Ascending aorta (tissue), 2 donors: ENCODE data around the gene STK11IP. TPM values are rescaled to one million over a fixed set of nuclear protein-coding genes. Genes with fewer than 3 reads are reported as not detected.

Experiments
- DNase-seq, 2 donors: peaks; one replicate each; pipeline ENCODE4 v3.0.0-alpha.2; 2019; ENCODE audit warnings: low spot score in 2 of 2
- H3K27ac ChIP-seq, 2 donors: fragments of 200-600 bp; sonication (generic); one replicate each; pipeline ENCODE4 v1.5.1; 2016 to 2017; ENCODE audit warnings: mild to moderate bottlenecking in 1 of 2
- H3K27me3 ChIP-seq: fragments of 200-600 bp; sonication (generic); one replicate; pipeline ENCODE4 v1.5.1; 2017
- H3K36me3 ChIP-seq, 2 donors: fragments of 200-600 bp; sonication (generic); one replicate each; pipeline ENCODE4 v1.5.1; 2016
- H3K4me1 ChIP-seq, 2 donors: fragments of 200-600 bp; sonication (generic); one replicate each; pipeline ENCODE4 v1.5.1; 2016 to 2017; ENCODE audit warnings: mild to moderate bottlenecking in 1 of 2
- H3K4me3 ChIP-seq, 2 donors: fragments of 200-600 bp; sonication (generic); one replicate each; pipeline ENCODE4 v1.5.1; 2016 to 2017; ENCODE audit warnings: mild to moderate bottlenecking in 1 of 2
- H3K9me3 ChIP-seq, 2 donors: fragments of 200-600 bp; sonication (generic); one replicate each; pipeline ENCODE4 v1.5.1; 2016
- intact Hi-C: fragments of 100-400 bp; cut with DNase I; formaldehyde crosslinking; loops from one replicate; pipeline ENCODE4 v1.15.1; 2023
- total RNA-seq: library from RNA; depleted of rRNA; stranded (reverse); fragments of >200 nt; gene quantifications from one replicate; pipeline ENCODE4 v1.1.0, GENCODE V29; 2016
- TF ChIP-seq, protein P1 (sequence below), 3 experiments: fragments of 200-600 bp in 2 of 3; fragments of 450-650 bp in 1 of 3; sonication (generic) in 2 of 3; IDR thresholded peaks; one replicate each; pipeline ENCODE4 v1.5.1; 2016 to 2019; ENCODE audit warnings: antibody characterized with exemption in 3 of 3, mild to moderate bottlenecking in 1 of 3, moderate library complexity in 1 of 3

Gene STK11IP
- total RNA-seq, 1 donor from 2014 or later = 138 TPM

DNA sequence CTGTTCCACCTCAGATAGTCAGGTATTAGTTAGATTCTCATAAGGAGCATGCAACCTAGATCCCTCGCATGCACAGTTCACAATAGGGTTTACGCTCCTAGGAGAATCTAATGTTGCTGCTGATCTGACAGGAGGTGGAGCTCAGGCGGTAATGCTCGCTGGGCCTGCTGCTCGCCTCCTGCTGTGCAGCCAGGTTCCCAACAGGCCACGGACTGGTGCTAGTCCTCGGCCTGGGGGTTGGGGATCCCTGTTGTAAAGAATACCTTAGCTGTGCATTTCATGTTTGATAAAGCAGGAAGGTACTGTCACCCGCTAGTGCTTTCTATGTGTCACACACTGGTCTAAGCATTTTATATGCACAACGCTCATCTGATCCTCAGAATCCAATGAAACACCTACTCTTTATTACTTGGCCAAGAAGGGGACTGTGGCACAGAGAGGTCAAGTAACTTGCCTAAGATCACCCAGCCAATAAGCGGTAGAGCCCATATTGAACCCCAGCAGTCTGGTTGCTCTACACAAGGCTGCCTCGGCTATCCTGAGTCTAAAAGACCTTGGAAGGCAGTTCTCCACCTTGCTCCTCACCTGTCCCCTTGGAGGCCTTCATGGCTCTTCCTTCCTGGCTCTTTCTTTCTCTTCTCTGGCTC lies 65.6 kb downstream of the STK11IP start:
- peaks cover 0 to 4% of the 10 kb centered on the region in 2 donors for H3K4me1 ChIP-seq
- no peaks in the 10 kb centered on the region for H3K36me3 ChIP-seq
- H3K27ac ChIP-seq = no peak overlapping the region
- no peak for DNase-seq
- intact Hi-C loops = no loop called here
- no peak overlapping the region for H3K4me3 ChIP-seq
- TF ChIP-seq, protein P1, sequence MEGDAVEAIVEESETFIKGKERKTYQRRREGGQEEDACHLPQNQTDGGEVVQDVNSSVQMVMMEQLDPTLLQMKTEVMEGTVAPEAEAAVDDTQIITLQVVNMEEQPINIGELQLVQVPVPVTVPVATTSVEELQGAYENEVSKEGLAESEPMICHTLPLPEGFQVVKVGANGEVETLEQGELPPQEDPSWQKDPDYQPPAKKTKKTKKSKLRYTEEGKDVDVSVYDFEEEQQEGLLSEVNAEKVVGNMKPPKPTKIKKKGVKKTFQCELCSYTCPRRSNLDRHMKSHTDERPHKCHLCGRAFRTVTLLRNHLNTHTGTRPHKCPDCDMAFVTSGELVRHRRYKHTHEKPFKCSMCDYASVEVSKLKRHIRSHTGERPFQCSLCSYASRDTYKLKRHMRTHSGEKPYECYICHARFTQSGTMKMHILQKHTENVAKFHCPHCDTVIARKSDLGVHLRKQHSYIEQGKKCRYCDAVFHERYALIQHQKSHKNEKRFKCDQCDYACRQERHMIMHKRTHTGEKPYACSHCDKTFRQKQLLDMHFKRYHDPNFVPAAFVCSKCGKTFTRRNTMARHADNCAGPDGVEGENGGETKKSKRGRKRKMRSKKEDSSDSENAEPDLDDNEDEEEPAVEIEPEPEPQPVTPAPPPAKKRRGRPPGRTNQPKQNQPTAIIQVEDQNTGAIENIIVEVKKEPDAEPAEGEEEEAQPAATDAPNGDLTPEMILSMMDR (IDR thresholded peaks at IDR 0.05) = no peak
- no peaks in the 10 kb centered on the region for H3K9me3 ChIP-seq
- H3K27me3 ChIP-seq = no peaks in the 10 kb centered on the region

DNA sequence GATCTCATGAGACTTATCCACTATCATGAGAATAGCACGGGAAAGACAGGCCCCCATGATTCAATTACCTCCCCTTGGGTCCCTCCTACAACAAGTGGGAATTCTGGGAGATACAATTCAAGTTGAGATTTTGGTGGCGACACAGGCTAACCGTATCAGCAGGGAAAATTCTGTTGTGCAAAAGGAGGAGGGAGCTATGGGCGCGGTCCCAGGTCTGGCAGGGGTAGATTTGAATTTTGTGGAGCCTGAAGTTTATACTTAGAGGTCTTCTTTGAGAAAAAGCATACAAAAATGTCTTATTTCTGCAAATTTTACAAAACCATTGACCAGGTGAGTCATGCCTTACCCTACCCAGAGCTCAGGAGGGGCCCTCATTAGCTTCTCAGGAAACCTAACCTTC lies 66.4 kb downstream of the STK11IP start:
- Histone ChIP-seq H3K9me3 (no peaks in the 10 kb centered on the region), H3K4me1 (no peaks in the 10 kb centered on the region), H3K27ac (no peak overlapping the region), H3K4me3 (no peak overlapping the region), H3K27me3 (no peaks in the 10 kb centered on the region), H3K36me3 (no peaks in the 10 kb centered on the region)
- no peak for DNase-seq
- TF ChIP-seq, protein P1 (IDR thresholded peaks at IDR 0.05) = no peak
- intact Hi-C loops = no loop called here

DNA sequence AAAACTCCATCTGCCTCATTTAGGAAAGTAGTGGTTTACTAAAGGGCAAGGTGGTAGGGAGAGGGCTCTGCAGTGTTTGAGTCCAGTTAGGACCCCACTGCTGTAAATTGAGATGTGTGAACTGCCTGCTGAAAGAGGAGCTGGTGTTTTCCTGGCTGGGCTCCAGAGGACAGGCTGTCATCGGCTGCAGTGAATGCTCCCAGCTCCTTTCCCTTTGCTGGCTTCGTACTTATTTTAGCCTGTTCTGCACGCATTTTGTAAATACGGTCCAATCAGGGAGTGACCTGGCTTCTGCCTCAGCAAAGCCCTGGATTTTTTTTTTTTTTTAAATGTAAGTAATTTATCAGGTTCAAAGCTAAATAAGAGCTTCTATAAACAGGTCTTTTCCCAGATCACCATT lies 67.3 kb downstream of the STK11IP start:
- no peak overlapping the region for H3K27ac ChIP-seq

DNA sequence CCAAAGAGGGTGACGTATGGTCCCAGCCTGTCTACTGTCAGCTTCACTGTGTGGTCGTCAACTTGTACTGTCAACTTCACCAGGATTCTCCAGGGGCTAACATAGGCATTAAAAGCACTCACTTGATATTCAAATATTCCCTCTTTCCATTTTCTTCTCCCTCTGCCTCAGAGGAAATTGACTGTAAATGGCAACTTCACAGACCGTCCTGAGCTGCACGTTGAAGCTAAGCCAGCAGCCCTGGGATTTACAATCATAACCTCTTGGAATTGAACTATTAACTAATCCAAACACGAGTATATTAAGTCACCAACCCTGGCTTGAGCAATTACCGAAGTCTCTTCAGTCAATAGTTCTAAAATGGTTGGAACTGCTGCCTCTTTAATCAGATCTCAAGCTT lies 68.3 kb downstream of the STK11IP start:
- intact Hi-C loops = no loop called here
- no peak for DNase-seq
- Histone ChIP-seq H3K4me3 (no peak overlapping the region), H3K9me3 (no peaks in the 10 kb centered on the region), H3K4me1 (no peaks in the 10 kb centered on the region), H3K27me3 (no peaks in the 10 kb centered on the region), H3K36me3 (no peaks in the 10 kb centered on the region), H3K27ac (no peak overlapping the region)
- TF ChIP-seq, protein P1 (IDR thresholded peaks at IDR 0.05) = no peak

More for the DNA sequence above, 67.3 kb downstream of the STK11IP start:
- Histone ChIP-seq H3K4me1 (no peaks in the 10 kb centered on the region), H3K9me3 (no peaks in the 10 kb centered on the region), H3K36me3 (no peaks in the 10 kb centered on the region), H3K4me3 (no peak overlapping the region), H3K27me3 (no peaks in the 10 kb centered on the region)
- intact Hi-C loops = no loop called here
- TF ChIP-seq, protein P1 (IDR thresholded peaks at IDR 0.05) = no peak
- DNase-seq = no peak

Other genes with a start within 250 kb of the STK11IP start
- gene DNPEP, start 209.9 kb upstream of the STK11IP start, total RNA-seq = 113 TPM
- gene DES, start 179.5 kb upstream of the STK11IP start, total RNA-seq = 182 TPM
- 390 TPM for gene SPEG, start 163.0 kb upstream of the STK11IP start, total RNA-seq
- gene GMPPA, start 99.0 kb upstream of the STK11IP start, total RNA-seq = 11.4 TPM
- gene ASIC4, start 83.4 kb upstream of the STK11IP start, total RNA-seq = not detected
- 249 TPM for gene CHPF, start 54.0 kb upstream of the STK11IP start, total RNA-seq
- 6.0 TPM for gene TMEM198, start 53.8 kb upstream of the STK11IP start, total RNA-seq
- gene OBSL1, start 26.3 kb upstream of the STK11IP start, total RNA-seq = 151 TPM
- not detected for gene INHA, start 25.5 kb upstream of the STK11IP start, total RNA-seq
- 1.8 TPM for gene SLC4A3, start 29.8 kb downstream of the STK11IP start, total RNA-seq